Measurements from ENCODE around the gene UGGT2. TPM values are rescaled to one million over a fixed set of nuclear protein-coding genes. Genes with fewer than 3 reads are reported as not detected.

Gene UGGT2
- total and polyA plus RNA-seq, 2 donors (not counting 1 experiment from before 2014, with no cell fraction given), result 0.39 to 6.7 TPM

DNA sequence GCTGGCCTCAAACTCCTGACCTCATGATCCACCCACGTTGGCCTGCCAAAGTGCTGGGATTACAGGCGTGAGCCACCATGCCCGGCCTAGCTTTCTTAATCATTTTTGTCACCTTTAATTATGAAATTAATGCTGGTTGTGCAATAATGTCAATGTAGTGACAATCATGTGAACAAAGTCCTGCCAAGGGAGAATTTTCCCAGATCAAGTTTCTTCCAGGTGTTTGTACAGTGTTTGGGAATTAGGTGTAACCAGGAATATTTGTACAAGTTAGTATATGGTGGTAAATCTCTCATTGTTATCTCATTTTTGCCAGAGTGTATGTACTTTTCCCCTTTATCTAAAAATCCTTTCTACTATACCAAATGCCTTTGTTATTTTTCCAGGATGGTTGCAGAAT, 171.1 kb downstream of the UGGT2 start:
- Histone ChIP-seq H3K27me3 (replicated peaks in 1 of 4; ENCODE audit: control extremely low read depth in 1 of 4, control insufficient read depth in 3 of 4, insufficient read depth in 4 of 4, low read length in 3 of 4) (no peaks in the 10 kb centered on the region), H3K4me3 (ENCODE audit: control extremely low read depth in 1 of 5, extremely low read depth in 1 of 5, insufficient read depth in 1 of 5, low read depth in 2 of 5, low read length in 4 of 5) (no peak overlapping the region), H3K4me1 (ENCODE audit: control insufficient read depth in 2 of 2, insufficient read depth in 2 of 2, low read length in 2 of 2) (no peaks in the 10 kb centered on the region), H3K4me2 (replicated peaks; ENCODE audit: low read depth, low read length, poor library complexity, severe bottlenecking) (no peak overlapping the region), H4K20me1 (ENCODE audit: control insufficient read depth, insufficient read depth, low read length, poor library complexity, severe bottlenecking) (no peaks in the 10 kb centered on the region), H3K36me3 (replicated peaks in 1 of 2; ENCODE audit: control extremely low read depth in 1 of 2, control insufficient read depth in 1 of 2, extremely low read depth in 1 of 2, insufficient read depth in 2 of 2, low read length in 1 of 2) (no peaks in the 10 kb centered on the region), H3K9ac (ENCODE audit: low read length) (no peak overlapping the region), H3K27ac (ENCODE audit: low read length in 2 of 2) (no peak overlapping the region), H3K79me2 (ENCODE audit: control insufficient read depth, insufficient read depth, low read length) (no peaks in the 10 kb centered on the region), H2AFZ (ENCODE audit: insufficient read depth, low read depth, low read length, poor library complexity, severe bottlenecking) (no peak overlapping the region), H3K9me3 (ENCODE audit: control extremely low read depth in 1 of 3, control insufficient read depth in 2 of 3, insufficient read depth in 1 of 3, low read length in 2 of 3) (no peaks in the 10 kb centered on the region)
- Mint-ChIP-seq H3K27me3 (no peaks in the 10 kb centered on the region), H3K27ac (no peak overlapping the region), H3K4me1 (no peaks in the 10 kb centered on the region), H3K9me3 (ENCODE audit: insufficient read depth) (no peaks in the 10 kb centered on the region), H3K4me3 (no peak overlapping the region)
- intact Hi-C loops (cut with micrococcal nuclease), result no loop called here
- ChIA-PET POLR2A (no interaction called here), CTCF (no interaction called here)
- 100% methylated on average over 1 of the region's 3 CpGs for WGBS (ENCODE audit: insufficient coverage)
- ATAC-seq (ENCODE audit: low read depth) (no peak), DNase-seq (no peak)
- TF ChIP-seq, protein P1, sequence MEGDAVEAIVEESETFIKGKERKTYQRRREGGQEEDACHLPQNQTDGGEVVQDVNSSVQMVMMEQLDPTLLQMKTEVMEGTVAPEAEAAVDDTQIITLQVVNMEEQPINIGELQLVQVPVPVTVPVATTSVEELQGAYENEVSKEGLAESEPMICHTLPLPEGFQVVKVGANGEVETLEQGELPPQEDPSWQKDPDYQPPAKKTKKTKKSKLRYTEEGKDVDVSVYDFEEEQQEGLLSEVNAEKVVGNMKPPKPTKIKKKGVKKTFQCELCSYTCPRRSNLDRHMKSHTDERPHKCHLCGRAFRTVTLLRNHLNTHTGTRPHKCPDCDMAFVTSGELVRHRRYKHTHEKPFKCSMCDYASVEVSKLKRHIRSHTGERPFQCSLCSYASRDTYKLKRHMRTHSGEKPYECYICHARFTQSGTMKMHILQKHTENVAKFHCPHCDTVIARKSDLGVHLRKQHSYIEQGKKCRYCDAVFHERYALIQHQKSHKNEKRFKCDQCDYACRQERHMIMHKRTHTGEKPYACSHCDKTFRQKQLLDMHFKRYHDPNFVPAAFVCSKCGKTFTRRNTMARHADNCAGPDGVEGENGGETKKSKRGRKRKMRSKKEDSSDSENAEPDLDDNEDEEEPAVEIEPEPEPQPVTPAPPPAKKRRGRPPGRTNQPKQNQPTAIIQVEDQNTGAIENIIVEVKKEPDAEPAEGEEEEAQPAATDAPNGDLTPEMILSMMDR (IDR thresholded peaks at IDR 0.05), result no peak
- no peak for TF ChIP-seq EZH2 (IDR thresholded peaks at IDR 0.05; ENCODE audit: borderline replicate concordance, insufficient read depth, low read depth, low read length, poor library complexity, severe bottlenecking)

DNA sequence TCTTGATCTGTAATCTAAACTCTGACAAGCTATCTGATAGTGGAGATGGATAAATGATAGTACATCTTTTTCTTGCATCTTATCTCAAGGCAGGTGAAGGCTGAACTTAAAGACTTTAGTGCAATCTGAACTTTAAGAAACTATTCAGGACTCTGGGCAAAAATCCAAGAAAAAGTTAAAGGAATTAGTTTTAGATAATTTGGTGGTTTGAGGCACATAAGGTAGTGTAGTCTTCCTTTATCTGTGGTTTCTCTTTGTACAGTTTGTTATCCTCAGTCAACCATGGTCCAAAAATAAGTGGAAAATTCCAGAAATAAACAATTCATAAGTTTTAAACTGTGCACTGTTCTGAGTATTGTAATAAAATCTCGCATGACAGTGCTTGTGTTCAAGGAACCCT, 172.9 kb downstream of the UGGT2 start:
- ATAC-seq (ENCODE audit: low read depth) (no peak), DNase-seq (no peak)
- H3K4me3 Mint-ChIP-seq, result no peak overlapping the region
- TF ChIP-seq, protein P1 (IDR thresholded peaks at IDR 0.05), result no peak
- no peak for TF ChIP-seq EZH2 (IDR thresholded peaks at IDR 0.05; ENCODE audit: borderline replicate concordance, insufficient read depth, low read depth, low read length, poor library complexity, severe bottlenecking)
- no peaks in the 10 kb centered on the region for H3K27me3 Mint-ChIP-seq
- Histone ChIP-seq H3K9me3 (ENCODE audit: control extremely low read depth in 1 of 3, control insufficient read depth in 2 of 3, insufficient read depth in 1 of 3, low read length in 2 of 3) (no peaks in the 10 kb centered on the region), H3K4me2 (replicated peaks; ENCODE audit: low read depth, low read length, poor library complexity, severe bottlenecking) (no peak overlapping the region), H3K36me3 (replicated peaks in 1 of 2; ENCODE audit: control extremely low read depth in 1 of 2, control insufficient read depth in 1 of 2, extremely low read depth in 1 of 2, insufficient read depth in 2 of 2, low read length in 1 of 2) (no peaks in the 10 kb centered on the region), H2AFZ (ENCODE audit: insufficient read depth, low read depth, low read length, poor library complexity, severe bottlenecking) (no peak overlapping the region), H4K20me1 (ENCODE audit: control insufficient read depth, insufficient read depth, low read length, poor library complexity, severe bottlenecking) (no peaks in the 10 kb centered on the region), H3K9ac (ENCODE audit: low read length) (no peak overlapping the region), H3K79me2 (ENCODE audit: control insufficient read depth, insufficient read depth, low read length) (no peaks in the 10 kb centered on the region), H3K27ac (ENCODE audit: low read length in 2 of 2) (no peak overlapping the region), H3K4me1 (ENCODE audit: control insufficient read depth in 2 of 2, insufficient read depth in 2 of 2, low read length in 2 of 2) (no peaks in the 10 kb centered on the region), H3K27me3 (replicated peaks in 1 of 4; ENCODE audit: control extremely low read depth in 1 of 4, control insufficient read depth in 3 of 4, insufficient read depth in 4 of 4, low read length in 3 of 4) (no peaks in the 10 kb centered on the region), H3K4me3 (ENCODE audit: control extremely low read depth in 1 of 5, extremely low read depth in 1 of 5, insufficient read depth in 1 of 5, low read depth in 2 of 5, low read length in 4 of 5) (no peak overlapping the region)
- no peaks in the 10 kb centered on the region for H3K9me3 Mint-ChIP-seq (ENCODE audit: insufficient read depth)
- no peak overlapping the region for H3K27ac Mint-ChIP-seq
- CTCF ChIA-PET, result no interaction called here
- POLR2A ChIA-PET, result no interaction called here
- intact Hi-C loops (cut with micrococcal nuclease), result no loop called here
- WGBS (ENCODE audit: insufficient coverage), result no CpG with 5 or more reads among the region's 1 CpG
- no peaks in the 10 kb centered on the region for H3K4me1 Mint-ChIP-seq
